Uterus (tissue), 2 donors: Measurements from ENCODE around the gene FGF4.

Source experiments
- POLR2A ChIP-seq, 2 donors: fragments of 450-650 bp; IDR thresholded peaks; one replicate each; pipeline ENCODE4 v1.6.1; 2016; ENCODE audit warnings: antibody characterized with exemption in 2 of 2, mild to moderate bottlenecking in 1 of 2, moderate library complexity in 1 of 2
- TF ChIP-seq, protein P1 (sequence below), 4 experiments: fragments of 200-600 bp in 2 of 4; fragments of 450-650 bp in 2 of 4; sonication (generic) in 2 of 4; IDR thresholded peaks; one replicate each; pipeline ENCODE4 v1.5.1; 2016 to 2019; ENCODE audit warnings: antibody characterized with exemption in 4 of 4, mild to moderate bottlenecking in 2 of 4, moderate library complexity in 1 of 4

DNA sequence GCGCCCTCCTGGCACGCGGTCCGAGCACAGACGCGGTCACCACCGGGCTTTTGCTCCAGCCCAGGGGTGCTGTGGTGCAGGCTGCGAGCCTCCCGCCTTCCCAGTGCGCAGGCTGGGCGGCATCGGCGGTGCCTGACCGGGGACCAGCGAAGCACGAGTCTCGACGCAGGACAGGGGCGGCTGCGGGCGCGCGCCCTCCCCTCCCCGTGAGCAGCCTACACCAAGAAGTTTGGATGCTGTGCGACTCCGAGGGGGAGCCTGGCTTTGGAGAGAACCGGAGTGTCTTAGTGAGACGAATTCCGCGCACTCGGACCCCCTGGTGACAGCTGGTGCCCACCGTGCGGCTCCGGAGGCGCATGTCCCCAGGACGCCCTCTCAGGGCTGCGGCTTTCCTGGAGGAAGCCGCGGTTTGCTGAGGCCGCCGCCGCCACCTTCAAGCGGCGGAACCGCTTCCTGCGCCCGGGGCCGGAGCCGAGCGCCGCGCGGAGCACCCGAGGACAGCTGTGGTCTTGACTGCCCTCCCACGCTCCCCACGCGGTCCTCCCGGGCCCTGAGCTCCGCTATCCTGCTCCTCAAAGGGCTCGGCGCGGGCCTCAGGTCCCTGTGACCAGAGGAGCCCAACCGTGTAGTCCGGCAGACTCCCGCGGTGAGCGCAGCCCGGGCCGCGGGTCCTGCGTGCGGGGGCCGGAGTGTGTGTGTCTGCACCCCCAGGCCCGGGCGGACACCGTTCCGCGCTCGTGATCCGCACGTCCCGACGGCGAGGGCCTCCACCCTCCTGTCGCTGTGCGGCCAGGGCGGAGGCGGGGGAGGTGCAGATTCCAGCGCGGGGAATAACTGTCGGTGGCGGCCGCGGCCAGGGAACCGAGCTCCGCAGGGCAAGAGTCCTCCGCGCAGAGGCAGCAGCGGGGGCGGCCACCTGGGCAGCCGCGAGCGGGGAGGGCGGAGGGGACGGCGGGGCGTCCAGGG is 42.4 kb upstream of the FGF4 start:
- TF ChIP-seq, protein P1, sequence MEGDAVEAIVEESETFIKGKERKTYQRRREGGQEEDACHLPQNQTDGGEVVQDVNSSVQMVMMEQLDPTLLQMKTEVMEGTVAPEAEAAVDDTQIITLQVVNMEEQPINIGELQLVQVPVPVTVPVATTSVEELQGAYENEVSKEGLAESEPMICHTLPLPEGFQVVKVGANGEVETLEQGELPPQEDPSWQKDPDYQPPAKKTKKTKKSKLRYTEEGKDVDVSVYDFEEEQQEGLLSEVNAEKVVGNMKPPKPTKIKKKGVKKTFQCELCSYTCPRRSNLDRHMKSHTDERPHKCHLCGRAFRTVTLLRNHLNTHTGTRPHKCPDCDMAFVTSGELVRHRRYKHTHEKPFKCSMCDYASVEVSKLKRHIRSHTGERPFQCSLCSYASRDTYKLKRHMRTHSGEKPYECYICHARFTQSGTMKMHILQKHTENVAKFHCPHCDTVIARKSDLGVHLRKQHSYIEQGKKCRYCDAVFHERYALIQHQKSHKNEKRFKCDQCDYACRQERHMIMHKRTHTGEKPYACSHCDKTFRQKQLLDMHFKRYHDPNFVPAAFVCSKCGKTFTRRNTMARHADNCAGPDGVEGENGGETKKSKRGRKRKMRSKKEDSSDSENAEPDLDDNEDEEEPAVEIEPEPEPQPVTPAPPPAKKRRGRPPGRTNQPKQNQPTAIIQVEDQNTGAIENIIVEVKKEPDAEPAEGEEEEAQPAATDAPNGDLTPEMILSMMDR (IDR thresholded peaks at IDR 0.05), result no peak
- no peak for TF ChIP-seq POLR2A (IDR thresholded peaks at IDR 0.05)
